ENCODE measurements around the gene DDAH2. TPM values are rescaled to one million over a fixed set of nuclear protein-coding genes. Genes with fewer than 3 reads are reported as not detected.

DDAH2 gene
- total and polyA plus RNA-seq, 2 experiments from 2014 or later: 76.6 to 77.7 TPM

DNA sequence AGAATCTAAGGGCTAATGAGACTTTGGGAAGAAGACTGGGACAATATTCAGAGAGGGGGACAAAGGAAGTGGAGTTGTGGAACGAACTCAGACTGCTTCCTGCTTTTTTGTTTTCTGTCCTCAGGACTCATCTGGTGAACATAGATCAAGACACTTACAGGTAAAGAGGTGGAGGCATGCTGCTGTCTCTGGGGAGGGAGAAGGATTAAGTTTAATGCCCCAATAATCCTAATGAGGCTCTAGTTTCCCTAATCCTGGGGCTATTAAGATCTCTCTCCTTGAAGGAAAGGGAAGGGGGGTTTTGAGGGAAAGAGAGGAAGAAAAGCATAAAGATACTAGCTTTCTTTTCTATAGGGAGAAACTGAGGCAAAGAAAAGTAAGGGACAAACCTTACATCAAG lies 15.3 kb upstream of the DDAH2 start:
- Histone ChIP-seq H3K9me3 (ENCODE audit: low read depth) (no peaks in the 10 kb centered on the region), H3K4me3 (no peak overlapping the region), H3K4me1 (ENCODE audit: insufficient read depth) (peaks cover 4% of the 10 kb centered on the region), H3K4me2 (ENCODE audit: unreplicated experiment) (no peak overlapping the region), H4K20me1 (ENCODE audit: insufficient read depth) (no peaks in the 10 kb centered on the region), H3K9ac (no peak overlapping the region), H3K9me2 (ENCODE audit: insufficient read depth) (no peaks in the 10 kb centered on the region), H3K36me3 (ENCODE audit: low read depth) (no peaks in the 10 kb centered on the region), H3F3A (ENCODE audit: insufficient read depth) (0 out of 2 replicates have a peak, but pooled peaks cover under 1% of the 10 kb centered on the region), H3K27me3 (replicated peaks; ENCODE audit: insufficient read depth) (no peaks in the 10 kb centered on the region), H3K27ac (no peak overlapping the region), H2AFZ (no peak overlapping the region), H3K79me2 (ENCODE audit: insufficient read depth) (no peaks in the 10 kb centered on the region)
- TF ChIP-seq EZH2phosphoT487 (IDR thresholded peaks at IDR 0.05; ENCODE audit: insufficient read depth, low read depth) (no peak), EZH2 (IDR thresholded peaks at IDR 0.05; ENCODE audit: insufficient read depth, poor library complexity, severe bottlenecking) (no peak)
- no peak for DNase-seq
- WGBS, 2 experiments (ENCODE audit: low coverage in 1 of 2, low lambda C conversion rate in 2 of 2, missing lambda C conversion rate in 2 of 2): 56 to 90% methylated on average over 1 of the region's 1 CpG
- in situ Hi-C loops (cut with MboI): no loop called here

- Histone ChIP-seq H3F3A (ENCODE audit: insufficient read depth) (peaks cover 13% of the 10 kb centered on the region; the same call in 1 of the 2 replicates), H2AFZ (no peak overlapping the region), H3K9me2 (ENCODE audit: insufficient read depth) (no peaks in the 10 kb centered on the region), H3K27ac (no peak overlapping the region), H3K9ac (no peak overlapping the region), H4K20me1 (ENCODE audit: insufficient read depth) (no peaks in the 10 kb centered on the region), H3K4me2 (ENCODE audit: unreplicated experiment) (no peak overlapping the region), H3K79me2 (ENCODE audit: insufficient read depth) (no peaks in the 10 kb centered on the region), H3K4me1 (ENCODE audit: insufficient read depth) (peaks cover 17% of the 10 kb centered on the region), H3K36me3 (ENCODE audit: low read depth) (no peaks in the 10 kb centered on the region), H3K4me3 (no peak overlapping the region), H3K9me3 (ENCODE audit: low read depth) (no peaks in the 10 kb centered on the region), H3K27me3 (replicated peaks; ENCODE audit: insufficient read depth) (no peaks in the 10 kb centered on the region)
- in situ Hi-C loops (cut with MboI): no loop called here
- WGBS, 2 experiments (ENCODE audit: low coverage in 1 of 2, low lambda C conversion rate in 2 of 2, missing lambda C conversion rate in 2 of 2): 83% methylated on average over 3 of the region's 3 CpGs
- DNase-seq: no peak
- TF ChIP-seq EZH2phosphoT487 (IDR thresholded peaks at IDR 0.05; ENCODE audit: insufficient read depth, low read depth): no peak
- no peak for TF ChIP-seq EZH2 (IDR thresholded peaks at IDR 0.05; ENCODE audit: insufficient read depth, poor library complexity, severe bottlenecking)
These were observed 13.8 kb upstream of the DDAH2 start for GRCh38 chr6:31742894-31743293.

GRCh38 chr6:31741815-31742214 lies 12.7 kb upstream of the DDAH2 start:
- no peak overlapping the region for H3K4me3 ChIP-seq
- H2AFZ ChIP-seq: no peak overlapping the region
- no peak for DNase-seq
- peaks cover 8% of the 10 kb centered on the region for H3K79me2 ChIP-seq (ENCODE audit: insufficient read depth)
- H3K36me3 ChIP-seq (ENCODE audit: low read depth): no peaks in the 10 kb centered on the region
- H4K20me1 ChIP-seq (ENCODE audit: insufficient read depth): no peaks in the 10 kb centered on the region
- TF ChIP-seq EZH2 (IDR thresholded peaks at IDR 0.05; ENCODE audit: insufficient read depth, poor library complexity, severe bottlenecking) (no peak), EZH2phosphoT487 (IDR thresholded peaks at IDR 0.05; ENCODE audit: insufficient read depth, low read depth) (no peak)
- H3K27ac ChIP-seq: no peak overlapping the region
- no peaks in the 10 kb centered on the region for H3K27me3 ChIP-seq (replicated peaks; ENCODE audit: insufficient read depth)
- in situ Hi-C loops (cut with MboI): no loop called here
- H3K9me2 ChIP-seq (ENCODE audit: insufficient read depth): no peaks in the 10 kb centered on the region
- no peak overlapping the region for H3K9ac ChIP-seq
- H3F3A ChIP-seq (ENCODE audit: insufficient read depth): peaks cover 19% of the 10 kb centered on the region
- H3K9me3 ChIP-seq (ENCODE audit: low read depth): no peaks in the 10 kb centered on the region
- no peak overlapping the region for H3K4me2 ChIP-seq (ENCODE audit: unreplicated experiment)
- WGBS, 2 experiments (ENCODE audit: low coverage in 1 of 2, low lambda C conversion rate in 2 of 2, missing lambda C conversion rate in 2 of 2): 95 to 99% methylated on average over 2 of the region's 2 CpGs
- H3K4me1 ChIP-seq (ENCODE audit: insufficient read depth): peaks cover 28% of the 10 kb centered on the region

GRCh38 chr6:31740397-31741223 lies 11.5 kb upstream of the DDAH2 start:
- H3K79me2 ChIP-seq (ENCODE audit: insufficient read depth): peaks cover 20% of the 10 kb centered on the region
- no peaks in the 10 kb centered on the region for H3K27me3 ChIP-seq (replicated peaks; ENCODE audit: insufficient read depth)
- 24 to 25% methylated on average over 29 of the region's 29 CpGs for WGBS, 2 experiments (ENCODE audit: low coverage in 1 of 2, low lambda C conversion rate in 2 of 2, missing lambda C conversion rate in 2 of 2)
- peak; percentile 66 for DNase-seq
- no peaks in the 10 kb centered on the region for H4K20me1 ChIP-seq (ENCODE audit: insufficient read depth)
- peaks cover 31% of the 10 kb centered on the region for H3K4me1 ChIP-seq (ENCODE audit: insufficient read depth)
- no peaks in the 10 kb centered on the region for H3K9me3 ChIP-seq (ENCODE audit: low read depth)
- H3K27ac ChIP-seq: peak overlapping the region; percentile 3; the same call in 1 of the 2 replicates
- H3K9me2 ChIP-seq (ENCODE audit: insufficient read depth): no peaks in the 10 kb centered on the region
- peak overlapping the region; percentile 83 for H3K9ac ChIP-seq
- in situ Hi-C loops (cut with MboI): no loop called here
- H3K4me3 ChIP-seq: peak overlapping the region; percentile 84
- H3F3A ChIP-seq (ENCODE audit: insufficient read depth): peaks cover 28% of the 10 kb centered on the region
- TF ChIP-seq EZH2 (IDR thresholded peaks at IDR 0.05; ENCODE audit: insufficient read depth, poor library complexity, severe bottlenecking): no peak
- no peak for TF ChIP-seq EZH2phosphoT487 (IDR thresholded peaks at IDR 0.05; ENCODE audit: insufficient read depth, low read depth)
- peak overlapping the region; percentile 98 for H3K4me2 ChIP-seq (ENCODE audit: unreplicated experiment)
- H3K36me3 ChIP-seq (ENCODE audit: low read depth): no peaks in the 10 kb centered on the region
- H2AFZ ChIP-seq: peak overlapping the region; percentile 90
